ENCODE measurements around the gene RAB3C. TPM values are rescaled to one million over a fixed set of nuclear protein-coding genes. Genes with fewer than 3 reads are reported as not detected.

The RAB3C gene
- polyA plus RNA-seq, 1 donor (not counting 4 experiments of a cell fraction or from before 2014, with no cell fraction given) = not detected

- FAIRE-seq = no peak
- TF ChIP-seq, protein P1, sequence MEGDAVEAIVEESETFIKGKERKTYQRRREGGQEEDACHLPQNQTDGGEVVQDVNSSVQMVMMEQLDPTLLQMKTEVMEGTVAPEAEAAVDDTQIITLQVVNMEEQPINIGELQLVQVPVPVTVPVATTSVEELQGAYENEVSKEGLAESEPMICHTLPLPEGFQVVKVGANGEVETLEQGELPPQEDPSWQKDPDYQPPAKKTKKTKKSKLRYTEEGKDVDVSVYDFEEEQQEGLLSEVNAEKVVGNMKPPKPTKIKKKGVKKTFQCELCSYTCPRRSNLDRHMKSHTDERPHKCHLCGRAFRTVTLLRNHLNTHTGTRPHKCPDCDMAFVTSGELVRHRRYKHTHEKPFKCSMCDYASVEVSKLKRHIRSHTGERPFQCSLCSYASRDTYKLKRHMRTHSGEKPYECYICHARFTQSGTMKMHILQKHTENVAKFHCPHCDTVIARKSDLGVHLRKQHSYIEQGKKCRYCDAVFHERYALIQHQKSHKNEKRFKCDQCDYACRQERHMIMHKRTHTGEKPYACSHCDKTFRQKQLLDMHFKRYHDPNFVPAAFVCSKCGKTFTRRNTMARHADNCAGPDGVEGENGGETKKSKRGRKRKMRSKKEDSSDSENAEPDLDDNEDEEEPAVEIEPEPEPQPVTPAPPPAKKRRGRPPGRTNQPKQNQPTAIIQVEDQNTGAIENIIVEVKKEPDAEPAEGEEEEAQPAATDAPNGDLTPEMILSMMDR (optimal IDR thresholded peaks at IDR 0.05 in 1 of 3, IDR thresholded peaks at IDR 0.05 in 1 of 3, conservative IDR thresholded peaks at IDR 0.05 in 1 of 3; ENCODE audit: extremely low read depth in 1 of 3, insufficient read depth in 2 of 3, low read length in 3 of 3) = no peak
- TF ChIP-seq EZH2 (IDR thresholded peaks at IDR 0.05; ENCODE audit: low read length) = no peak
Measured at GRCh38 chr5:58887721-58888409, 305.0 kb downstream of the RAB3C start.

DNA sequence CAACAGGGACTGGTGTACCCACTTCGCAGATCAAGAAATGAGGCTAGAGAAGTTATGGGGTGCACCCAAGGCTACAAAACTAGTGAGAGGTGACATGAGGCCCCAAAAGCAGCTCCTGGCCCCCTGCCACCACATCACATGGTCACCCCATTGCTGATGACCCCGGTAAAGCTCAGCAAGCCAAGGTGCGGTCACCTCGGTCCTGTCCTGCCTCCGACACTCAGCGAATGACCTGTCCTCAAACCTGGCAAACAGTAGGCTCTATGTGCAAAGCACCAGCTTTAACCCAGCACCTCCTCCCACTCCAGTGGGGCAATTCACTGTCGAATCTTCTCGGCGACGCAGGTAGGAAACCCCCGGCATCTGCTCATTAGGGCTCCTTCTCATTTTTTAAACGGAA is 307.4 kb downstream of the RAB3C start:
- Histone ChIP-seq H3K9ac (ENCODE audit: control insufficient read depth, extremely low read depth, insufficient read depth, low read length) (no peak overlapping the region), H3K36me3 (ENCODE audit: control insufficient read depth in 2 of 2, extremely low read depth in 1 of 2, insufficient read depth in 2 of 2, low read length in 2 of 2) (no peaks in the 10 kb centered on the region), H3K27me3 (ENCODE audit: control insufficient read depth, extremely low read depth, insufficient read depth, low read length) (no peaks in the 10 kb centered on the region), H2AFZ (ENCODE audit: control insufficient read depth, low read length) (no peak overlapping the region), H3K4me3 (ENCODE audit: control insufficient read depth in 2 of 3, extremely low read depth in 1 of 3, insufficient read depth in 2 of 3, low read depth in 1 of 3, low read length in 3 of 3) (no peak overlapping the region), H4K20me1 (ENCODE audit: control insufficient read depth, extremely low read depth, insufficient read depth, low read length) (no peaks in the 10 kb centered on the region), H3K9me1 (ENCODE audit: control insufficient read depth, extremely low read depth, insufficient read depth, low read length) (no peaks in the 10 kb centered on the region), H3K4me2 (ENCODE audit: control insufficient read depth, extremely low read depth, insufficient read depth, low read depth, low read length) (no peak overlapping the region), H3K4me1 (ENCODE audit: control insufficient read depth, extremely low read depth, insufficient read depth, low read length) (peaks cover 20% of the 10 kb centered on the region), H3K9me3 (ENCODE audit: control insufficient read depth, low read depth, low read length) (no peaks in the 10 kb centered on the region), H3K79me2 (ENCODE audit: control insufficient read depth, insufficient read depth, low read length) (no peaks in the 10 kb centered on the region), H3K27ac (ENCODE audit: control insufficient read depth, insufficient read depth, low read length) (no peak overlapping the region)
- no peak for TF ChIP-seq EZH2 (IDR thresholded peaks at IDR 0.05; ENCODE audit: low read length)
- TF ChIP-seq, protein P1 (optimal IDR thresholded peaks at IDR 0.05 in 1 of 3, IDR thresholded peaks at IDR 0.05 in 1 of 3, conservative IDR thresholded peaks at IDR 0.05 in 1 of 3; ENCODE audit: extremely low read depth in 1 of 3, insufficient read depth in 2 of 3, low read length in 3 of 3) = no peak
- no peak for FAIRE-seq
- DNase-seq (ENCODE audit: low read depth, low spot score) = no peak
- dilution Hi-C loops (cut with MboI; ENCODE audit: extremely low pct_ligation_motif_present, low sequenced_read_pairs) = no loop called here

More at GRCh38 chr5:58887721-58888409, 305.0 kb downstream of the RAB3C start:
- H3K9me1 ChIP-seq (ENCODE audit: control insufficient read depth, extremely low read depth, insufficient read depth, low read length) = no peaks in the 10 kb centered on the region
- H3K27ac ChIP-seq (ENCODE audit: control insufficient read depth, insufficient read depth, low read length) = no peak overlapping the region
- no peak overlapping the region for H3K4me2 ChIP-seq (ENCODE audit: control insufficient read depth, extremely low read depth, insufficient read depth, low read depth, low read length)
- H3K4me3 ChIP-seq (ENCODE audit: control insufficient read depth in 2 of 3, extremely low read depth in 1 of 3, insufficient read depth in 2 of 3, low read depth in 1 of 3, low read length in 3 of 3) = no peak overlapping the region
- no peak overlapping the region for H2AFZ ChIP-seq (ENCODE audit: control insufficient read depth, low read length)
- no peaks in the 10 kb centered on the region for H3K79me2 ChIP-seq (ENCODE audit: control insufficient read depth, insufficient read depth, low read length)
- dilution Hi-C loops (cut with MboI; ENCODE audit: extremely low pct_ligation_motif_present, low sequenced_read_pairs) = no loop called here
- no peaks in the 10 kb centered on the region for H4K20me1 ChIP-seq (ENCODE audit: control insufficient read depth, extremely low read depth, insufficient read depth, low read length)
- no peak overlapping the region for H3K9ac ChIP-seq (ENCODE audit: control insufficient read depth, extremely low read depth, insufficient read depth, low read length)
- H3K36me3 ChIP-seq (ENCODE audit: control insufficient read depth in 2 of 2, extremely low read depth in 1 of 2, insufficient read depth in 2 of 2, low read length in 2 of 2) = no peaks in the 10 kb centered on the region
- peaks cover 9% of the 10 kb centered on the region for H3K4me1 ChIP-seq (ENCODE audit: control insufficient read depth, extremely low read depth, insufficient read depth, low read length)
- no peaks in the 10 kb centered on the region for H3K9me3 ChIP-seq (ENCODE audit: control insufficient read depth, low read depth, low read length)
- DNase-seq (ENCODE audit: low read depth, low spot score) = no peak
- no peaks in the 10 kb centered on the region for H3K27me3 ChIP-seq (ENCODE audit: control insufficient read depth, extremely low read depth, insufficient read depth, low read length)
